SK-N-SH (cell line): ENCODE results near the gene NTNG1. TPM values are rescaled to one million over a fixed set of nuclear protein-coding genes. Genes with fewer than 3 reads are reported as not detected.

Experiments
- CTCF ChIA-PET: fragments of 300-600, 350-600 bp; formaldehyde crosslinking; extraction: SDS; loops from one replicate; lab custom pipeline; 2021; lab: Yijun Ruan, JAX
- POLR2A ChIA-PET: fragments of 350-600 bp; sonication (Branson Sonifier 250); formaldehyde crosslinking; extraction: SDS; loops from one replicate; lab custom pipeline; 2020; ENCODE audit warnings: antibody characterized with exemption, inconsistent platforms; lab: Yijun Ruan, JAX
- DNase-seq: peaks from one replicate; pipeline ENCODE4 v3.0.0; 2012
- H2AFZ ChIP-seq: fragments of 200-600 bp; sonication (generic); 2 replicates; pipeline ENCODE4 v1.8.1; 2016; ENCODE audit warnings: antibody characterized with exemption, mild to moderate bottlenecking, low read depth
- H3F3A ChIP-seq: fragments of 200-600 bp; sonication (generic); replicated peaks from 2 replicates; pipeline ENCODE3; 2016; ENCODE audit warnings: antibody characterized with exemption, mild to moderate bottlenecking; ENCODE audit not compliant: insufficient read depth
- H3K27ac ChIP-seq, 2 experiments: fragments of 200-500 bp in 1 of 2; fragments of 200-600 bp in 1 of 2; sonication (Bioruptor generic) in 1 of 2; sonication (generic), shearing (Covaris generic) in 1 of 2; 2 replicates each; pipeline versions ENCODE4 v1.5.1 to v1.6.1; 2014 to 2016; ENCODE audit warnings: low read depth in 2 of 2, inconsistent platforms in 1 of 2, low read length in 1 of 2, mild to moderate bottlenecking in 1 of 2, mixed read lengths in 1 of 2
- H3K27me3 ChIP-seq: fragments of 200-600 bp; sonication (generic), shearing (Covaris generic); 2 replicates; pipeline ENCODE4 v1.6.1; 2016; ENCODE audit warnings: mixed run types; ENCODE audit not compliant: insufficient read depth
- H3K36me3 ChIP-seq, 2 experiments: fragments of 200-500 bp in 1 of 2; fragments of 200-600 bp in 1 of 2; sonication (Bioruptor generic) in 1 of 2; sonication (generic) in 1 of 2; replicated peaks in 1 of 2; 2 replicates each; pipeline versions ENCODE3 to v1.5.1; 2014 to 2016; ENCODE audit warnings: low read length in 1 of 2, mild to moderate bottlenecking in 1 of 2; ENCODE audit not compliant: insufficient read depth in 2 of 2, control insufficient read depth in 1 of 2
- H3K4me1 ChIP-seq, 2 experiments: fragments of 200-500 bp in 1 of 2; fragments of 200-600 bp in 1 of 2; sonication (Bioruptor generic) in 1 of 2; sonication (generic), shearing (Covaris generic) in 1 of 2; 2 replicates each; pipeline versions ENCODE4 v1.5.1 to v1.6.1; 2014 to 2016; ENCODE audit warnings: low read depth in 1 of 2, low read length in 1 of 2, mixed run types in 1 of 2; ENCODE audit not compliant: insufficient read depth in 2 of 2, control insufficient read depth in 1 of 2
- H3K4me2 ChIP-seq: fragments of 200-600 bp; sonication (generic), shearing (Covaris generic); 2 replicates; pipeline ENCODE4 v1.6.1; 2017; ENCODE audit warnings: mixed run types
- H3K4me3 ChIP-seq, 2 experiments: fragments of 200-500 bp in 1 of 2; fragments of 200-600 bp in 1 of 2; sonication (Bioruptor generic) in 1 of 2; sonication (generic), shearing (Covaris generic) in 1 of 2; 2 replicates each; pipeline versions ENCODE4 v1.5.1 to v1.8.1; 2014 to 2016; ENCODE audit warnings: low read depth in 2 of 2, inconsistent platforms in 1 of 2, low read length in 1 of 2, mild to moderate bottlenecking in 1 of 2, mixed read lengths in 1 of 2, moderate library complexity in 1 of 2
- H3K79me2 ChIP-seq: fragments of 200-600 bp; sonication (generic); 2 replicates; pipeline ENCODE4 v1.8.1; 2017; ENCODE audit warnings: mild to moderate bottlenecking; ENCODE audit not compliant: insufficient read depth
- H3K9ac ChIP-seq: fragments of 200-600 bp; sonication (generic); 2 replicates; pipeline ENCODE4 v1.6.1; 2017; ENCODE audit warnings: mixed run types
- H3K9me2 ChIP-seq: fragments of 200-600 bp; sonication (generic); 2 replicates; pipeline ENCODE4 v1.6.1; 2017; ENCODE audit warnings: mixed run types
- H3K9me3 ChIP-seq: fragments of 200-600 bp; sonication (generic); 2 replicates; pipeline ENCODE4 v1.6.1; 2017; ENCODE audit warnings: mixed run types, mild to moderate bottlenecking, moderate library complexity
- H4K20me1 ChIP-seq: fragments of 200-600 bp; sonication (generic); 2 replicates; pipeline ENCODE4 v1.6.1; 2017; ENCODE audit warnings: mild to moderate bottlenecking, mixed run types; ENCODE audit not compliant: insufficient read depth
- CHD2 ChIP-seq: fragments of 150-350 bp; IDR thresholded peaks from 2 replicates; pipeline ENCODE4 v1.6.1; 2018; ENCODE audit warnings: low read length; ENCODE audit not compliant: partially characterized antibody
- EP300 ChIP-seq, 2 experiments: IDR thresholded peaks; 2 replicates each; pipeline versions ENCODE4 v1.4.0 to v1.6.1; 2012; ENCODE audit warnings: borderline replicate concordance in 1 of 2, low read depth in 1 of 2, low read length in 1 of 2
- GABPA ChIP-seq: IDR thresholded peaks from 2 replicates; pipeline ENCODE4 v1.4.0; 2012; ENCODE audit warnings: low read depth, mild to moderate bottlenecking
- GATA2 ChIP-seq: sonication (generic); formaldehyde crosslinking; IDR thresholded peaks from 2 replicates; pipeline ENCODE4 v1.5.0; 2020; ENCODE audit warnings: mild to moderate bottlenecking, missing genetic modification reagents
- JUND ChIP-seq: IDR thresholded peaks from 2 replicates; pipeline ENCODE4 v1.4.0; 2012
- MEF2A ChIP-seq: IDR thresholded peaks from 2 replicates; pipeline ENCODE4 v1.4.0; 2012; ENCODE audit warnings: low read depth, borderline replicate concordance
- MXI1 ChIP-seq: IDR thresholded peaks from 2 replicates; pipeline ENCODE4 v1.6.1; 2012; ENCODE audit warnings: mild to moderate bottlenecking, low read depth, low read length, improper control_type of control experiment
- NFIC ChIP-seq: IDR thresholded peaks from 2 replicates; pipeline ENCODE4 v1.4.0; 2012; ENCODE audit warnings: borderline replicate concordance
- POLR2AphosphoS5 ChIP-seq: IDR thresholded peaks from 2 replicates; pipeline ENCODE4 v1.6.1; 2012; ENCODE audit warnings: low read depth, low read length
- RAD21 ChIP-seq: IDR thresholded peaks from 2 replicates; pipeline ENCODE4 v1.6.1; 2012; ENCODE audit warnings: mild to moderate bottlenecking, low read length
- RCOR1 ChIP-seq: fragments of 150-350 bp; IDR thresholded peaks from 2 replicates; pipeline ENCODE4 v1.6.1; 2017; ENCODE audit warnings: antibody characterized with exemption, low read length
- RFX5 ChIP-seq: IDR thresholded peaks from 2 replicates; pipeline ENCODE4 v1.6.1; 2012; ENCODE audit warnings: mild to moderate bottlenecking, improper control_type of control experiment, low read length
- RXRA ChIP-seq: IDR thresholded peaks from 2 replicates; pipeline ENCODE4 v1.4.0; 2012; ENCODE audit warnings: low read depth, mild to moderate bottlenecking, borderline replicate concordance
- SIN3A ChIP-seq: IDR thresholded peaks from 2 replicates; pipeline ENCODE4 v1.6.1; 2012; ENCODE audit warnings: low read depth, mild to moderate bottlenecking, low read length, moderate library complexity, borderline replicate concordance
- TCF12 ChIP-seq: IDR thresholded peaks from 2 replicates; pipeline ENCODE4 v1.4.0; 2012
- TEAD4 ChIP-seq: IDR thresholded peaks from 2 replicates; pipeline ENCODE4 v1.4.0; 2012; ENCODE audit warnings: mild to moderate bottlenecking, borderline replicate concordance; ENCODE audit not compliant: insufficient read depth
- YY1 ChIP-seq: IDR thresholded peaks from 2 replicates; pipeline ENCODE4 v1.4.0; 2012; ENCODE audit warnings: low read depth, mild to moderate bottlenecking
- WGBS: methylation state at CpG from one replicate; pipeline ENCODE4 v1.1.6; 2017; ENCODE audit warnings: low lambda C conversion rate; 5-methylcytosine and 5-hydroxymethylcytosine counted together
- polyA plus RNA-seq, 3 experiments: library from polyadenylated mRNA; depleted of rRNA; stranded (reverse); fragments of >200 nt; gene quantifications; 2 replicates each; pipeline ENCODE4 v1.2.3, GENCODE V29; 2012
- TF ChIP-seq, protein P1 (sequence below): IDR thresholded peaks from 2 replicates; pipeline ENCODE4; 2012
- TF ChIP-seq, protein P2 (sequence below): IDR thresholded peaks from 2 replicates; pipeline ENCODE4 v1.4.0; 2012; ENCODE audit warnings: low read depth
- TF ChIP-seq, protein P3 (sequence below): fragments of 150-350 bp; IDR thresholded peaks from 2 replicates; pipeline ENCODE4 v1.6.1; 2017; ENCODE audit warnings: antibody characterized with exemption, low read length, low read depth, borderline replicate concordance
- TF ChIP-seq, protein P4 (sequence below): IDR thresholded peaks from 2 replicates; pipeline ENCODE4 v1.4.0; 2012; ENCODE audit warnings: low read depth, borderline replicate concordance
- TF ChIP-seq, protein P5 (sequence below): IDR thresholded peaks from 2 replicates; pipeline ENCODE4 v1.4.0; 2012; ENCODE audit warnings: low read depth, borderline replicate concordance

Gene NTNG1
- polyA plus RNA-seq, 1 of the 3 experiments (the other 2 are of a cell fraction): 0.03 TPM

DNA sequence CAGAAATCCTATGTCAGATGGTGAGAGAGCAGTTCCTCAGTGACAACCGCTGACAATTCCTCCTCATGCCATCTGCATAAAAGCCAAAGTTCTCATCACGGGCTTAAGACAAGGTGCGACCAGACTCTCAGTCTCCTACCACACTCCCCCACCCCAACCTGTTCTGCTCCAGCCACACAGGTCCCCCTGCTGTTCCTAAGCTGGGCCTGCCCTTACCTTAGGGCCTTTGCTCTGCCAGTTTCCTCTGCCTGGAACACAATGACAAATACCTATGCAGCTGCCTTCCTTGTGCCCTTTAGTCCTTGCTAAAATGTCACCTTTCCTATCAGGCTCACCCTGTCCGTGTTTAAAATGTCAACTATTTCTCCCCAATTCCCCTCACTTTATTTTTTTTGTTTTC, 382.2 kb downstream of the NTNG1 start:
- Histone ChIP-seq H3K79me2 (no peaks in the 10 kb centered on the region), H3K4me1 (no peaks in the 10 kb centered on the region), H3K27ac (no peak overlapping the region), H3K4me2 (no peak overlapping the region), H4K20me1 (no peaks in the 10 kb centered on the region), H3K36me3 (no peaks in the 10 kb centered on the region), H3K4me3 (no peak overlapping the region), H3K9me3 (no peaks in the 10 kb centered on the region), H3F3A (no peaks in the 10 kb centered on the region), H3K27me3 (no peaks in the 10 kb centered on the region), H3K9me2 (no peaks in the 10 kb centered on the region), H3K9ac (no peak overlapping the region), H2AFZ (no peak overlapping the region)
- POLR2A ChIA-PET: no interaction called here
- no peak for DNase-seq
- CTCF ChIA-PET: no interaction called here
- TF ChIP-seq, protein P1, sequence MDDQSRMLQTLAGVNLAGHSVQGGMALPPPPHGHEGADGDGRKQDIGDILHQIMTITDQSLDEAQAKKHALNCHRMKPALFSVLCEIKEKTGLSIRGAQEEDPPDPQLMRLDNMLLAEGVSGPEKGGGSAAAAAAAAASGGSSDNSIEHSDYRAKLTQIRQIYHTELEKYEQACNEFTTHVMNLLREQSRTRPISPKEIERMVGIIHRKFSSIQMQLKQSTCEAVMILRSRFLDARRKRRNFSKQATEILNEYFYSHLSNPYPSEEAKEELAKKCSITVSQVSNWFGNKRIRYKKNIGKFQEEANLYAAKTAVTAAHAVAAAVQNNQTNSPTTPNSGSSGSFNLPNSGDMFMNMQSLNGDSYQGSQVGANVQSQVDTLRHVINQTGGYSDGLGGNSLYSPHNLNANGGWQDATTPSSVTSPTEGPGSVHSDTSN: no peak
- TF ChIP-seq TEAD4: no peak
- no peak for TF ChIP-seq POLR2AphosphoS5
- no peak for TF ChIP-seq RAD21
- TF ChIP-seq, protein P2, sequence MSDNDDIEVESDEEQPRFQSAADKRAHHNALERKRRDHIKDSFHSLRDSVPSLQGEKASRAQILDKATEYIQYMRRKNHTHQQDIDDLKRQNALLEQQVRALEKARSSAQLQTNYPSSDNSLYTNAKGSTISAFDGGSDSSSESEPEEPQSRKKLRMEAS: no peak
- TF ChIP-seq, protein P3, sequence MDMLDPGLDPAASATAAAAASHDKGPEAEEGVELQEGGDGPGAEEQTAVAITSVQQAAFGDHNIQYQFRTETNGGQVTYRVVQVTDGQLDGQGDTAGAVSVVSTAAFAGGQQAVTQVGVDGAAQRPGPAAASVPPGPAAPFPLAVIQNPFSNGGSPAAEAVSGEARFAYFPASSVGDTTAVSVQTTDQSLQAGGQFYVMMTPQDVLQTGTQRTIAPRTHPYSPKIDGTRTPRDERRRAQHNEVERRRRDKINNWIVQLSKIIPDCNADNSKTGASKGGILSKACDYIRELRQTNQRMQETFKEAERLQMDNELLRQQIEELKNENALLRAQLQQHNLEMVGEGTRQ: no peak
- TF ChIP-seq, protein P4, sequence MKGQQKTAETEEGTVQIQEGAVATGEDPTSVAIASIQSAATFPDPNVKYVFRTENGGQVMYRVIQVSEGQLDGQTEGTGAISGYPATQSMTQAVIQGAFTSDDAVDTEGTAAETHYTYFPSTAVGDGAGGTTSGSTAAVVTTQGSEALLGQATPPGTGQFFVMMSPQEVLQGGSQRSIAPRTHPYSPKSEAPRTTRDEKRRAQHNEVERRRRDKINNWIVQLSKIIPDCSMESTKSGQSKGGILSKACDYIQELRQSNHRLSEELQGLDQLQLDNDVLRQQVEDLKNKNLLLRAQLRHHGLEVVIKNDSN: no peak
- no peak for TF ChIP-seq GABPA
- TF ChIP-seq EP300 (IDR thresholded peaks at IDR 0.05; ENCODE audit: borderline replicate concordance in 1 of 2, low read depth in 1 of 2, low read length in 1 of 2): no peak
- no peak for TF ChIP-seq YY1
- TF ChIP-seq GATA2 (CRISPR knock-in tag): no peak
- TF ChIP-seq TCF12: no peak
- TF ChIP-seq RCOR1: no peak
- TF ChIP-seq MEF2A: no peak
- no peak for TF ChIP-seq NFIC
- no peak for TF ChIP-seq CHD2
- WGBS: 52% methylated on average over 4 of the region's 4 CpGs

DNA sequence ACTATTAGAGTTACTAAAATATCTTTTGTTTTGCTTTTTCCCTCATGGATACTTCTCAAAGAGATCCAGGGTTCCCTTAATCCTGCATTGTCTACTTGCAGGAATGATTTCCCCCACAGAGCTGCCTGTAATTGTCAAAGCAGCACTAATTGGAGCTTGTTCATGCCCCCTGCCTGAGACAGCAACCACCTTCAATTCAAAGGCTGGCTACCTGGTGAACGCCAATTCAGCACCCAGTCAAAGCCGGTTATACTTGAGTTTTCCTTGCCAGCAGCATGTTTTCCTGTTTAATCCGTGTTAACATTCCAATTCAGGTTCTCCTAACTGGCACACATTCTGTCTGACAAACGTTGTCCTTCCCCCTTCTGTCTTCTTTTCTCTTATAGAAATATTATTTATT, 382.9 kb downstream of the NTNG1 start:
- no peaks in the 10 kb centered on the region for H4K20me1 ChIP-seq
- DNase-seq: no peak
- no peak overlapping the region for H3K27ac ChIP-seq
- no peak overlapping the region for H3K4me3 ChIP-seq
- CTCF ChIA-PET: no interaction called here
- H3K9ac ChIP-seq: no peak overlapping the region
- POLR2A ChIA-PET: no interaction called here
- no peak overlapping the region for H2AFZ ChIP-seq
- H3F3A ChIP-seq: no peaks in the 10 kb centered on the region
- no peaks in the 10 kb centered on the region for H3K27me3 ChIP-seq
- no peaks in the 10 kb centered on the region for H3K36me3 ChIP-seq
- H3K4me1 ChIP-seq: no peaks in the 10 kb centered on the region
- H3K9me2 ChIP-seq: no peaks in the 10 kb centered on the region
- no peaks in the 10 kb centered on the region for H3K79me2 ChIP-seq
- no peak for TF ChIP-seq RFX5
- TF ChIP-seq, protein P4: no peak
- no peak for TF ChIP-seq TEAD4
- no peak for TF ChIP-seq SIN3A
- no peak for TF ChIP-seq JUND
- TF ChIP-seq MXI1: no peak
- no peak for TF ChIP-seq RXRA
- TF ChIP-seq, protein P5, sequence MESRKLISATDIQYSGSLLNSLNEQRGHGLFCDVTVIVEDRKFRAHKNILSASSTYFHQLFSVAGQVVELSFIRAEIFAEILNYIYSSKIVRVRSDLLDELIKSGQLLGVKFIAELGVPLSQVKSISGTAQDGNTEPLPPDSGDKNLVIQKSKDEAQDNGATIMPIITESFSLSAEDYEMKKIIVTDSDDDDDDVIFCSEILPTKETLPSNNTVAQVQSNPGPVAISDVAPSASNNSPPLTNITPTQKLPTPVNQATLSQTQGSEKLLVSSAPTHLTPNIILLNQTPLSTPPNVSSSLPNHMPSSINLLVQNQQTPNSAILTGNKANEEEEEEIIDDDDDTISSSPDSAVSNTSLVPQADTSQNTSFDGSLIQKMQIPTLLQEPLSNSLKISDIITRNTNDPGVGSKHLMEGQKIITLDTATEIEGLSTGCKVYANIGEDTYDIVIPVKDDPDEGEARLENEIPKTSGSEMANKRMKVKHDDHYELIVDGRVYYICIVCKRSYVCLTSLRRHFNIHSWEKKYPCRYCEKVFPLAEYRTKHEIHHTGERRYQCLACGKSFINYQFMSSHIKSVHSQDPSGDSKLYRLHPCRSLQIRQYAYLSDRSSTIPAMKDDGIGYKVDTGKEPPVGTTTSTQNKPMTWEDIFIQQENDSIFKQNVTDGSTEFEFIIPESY: no peak
- no peak for TF ChIP-seq CHD2
- no peaks in the 10 kb centered on the region for H3K9me3 ChIP-seq
- no peak overlapping the region for H3K4me2 ChIP-seq
- WGBS: 45% methylated on average over 4 of the region's 4 CpGs
